ENCODE measurements around the gene ACER2. TPM values are rescaled to one million over a fixed set of nuclear protein-coding genes. Genes with fewer than 3 reads are reported as not detected.

Gene ACER2
- total RNA-seq (1.7 and 1.9 TPM in 2 replicates), polyA plus RNA-seq (0.24 and 1.1 TPM in 2 replicates)

- Histone ChIP-seq H3K27me3 (no peaks in the 10 kb centered on the region), H3K4me3 (peak within 1 kb of the TSS; percentile 61), H3K4me1 (ENCODE audit: low read depth) (no peaks in the 10 kb centered on the region), H3K27ac (no peak within 1 kb of the TSS), H3K36me3 (no peaks in the 10 kb centered on the region), H3K9me3 (ENCODE audit: low read depth) (no peaks in the 10 kb centered on the region)
- TF ChIP-seq, protein P1, sequence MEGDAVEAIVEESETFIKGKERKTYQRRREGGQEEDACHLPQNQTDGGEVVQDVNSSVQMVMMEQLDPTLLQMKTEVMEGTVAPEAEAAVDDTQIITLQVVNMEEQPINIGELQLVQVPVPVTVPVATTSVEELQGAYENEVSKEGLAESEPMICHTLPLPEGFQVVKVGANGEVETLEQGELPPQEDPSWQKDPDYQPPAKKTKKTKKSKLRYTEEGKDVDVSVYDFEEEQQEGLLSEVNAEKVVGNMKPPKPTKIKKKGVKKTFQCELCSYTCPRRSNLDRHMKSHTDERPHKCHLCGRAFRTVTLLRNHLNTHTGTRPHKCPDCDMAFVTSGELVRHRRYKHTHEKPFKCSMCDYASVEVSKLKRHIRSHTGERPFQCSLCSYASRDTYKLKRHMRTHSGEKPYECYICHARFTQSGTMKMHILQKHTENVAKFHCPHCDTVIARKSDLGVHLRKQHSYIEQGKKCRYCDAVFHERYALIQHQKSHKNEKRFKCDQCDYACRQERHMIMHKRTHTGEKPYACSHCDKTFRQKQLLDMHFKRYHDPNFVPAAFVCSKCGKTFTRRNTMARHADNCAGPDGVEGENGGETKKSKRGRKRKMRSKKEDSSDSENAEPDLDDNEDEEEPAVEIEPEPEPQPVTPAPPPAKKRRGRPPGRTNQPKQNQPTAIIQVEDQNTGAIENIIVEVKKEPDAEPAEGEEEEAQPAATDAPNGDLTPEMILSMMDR (IDR thresholded peaks at IDR 0.05; ENCODE audit: low read depth, low read length): peak; percentile 21
- peak; percentile 95 for DNase-seq (ENCODE audit: low read depth in 1 of 2, low spot score in 1 of 2)
Measured at GRCh38 chr9:19408693-19409400, at the start of gene ACER2. Gene ACER2, plus strand, starts transcription at chr9:19409009. Its CDS starts 76 bp downstream, at chr9:19409085.

GRCh38 chr9:19369107-19369506 is 39.7 kb upstream of the ACER2 start:
- H3K4me1 ChIP-seq (ENCODE audit: low read depth): no peaks in the 10 kb centered on the region
- no peak overlapping the region for H3K27ac ChIP-seq
- H3K36me3 ChIP-seq: peaks cover 57% of the 10 kb centered on the region
- no peaks in the 10 kb centered on the region for H3K9me3 ChIP-seq (ENCODE audit: low read depth)
- DNase-seq (ENCODE audit: low read depth in 1 of 2, low spot score in 1 of 2): no peak
- no peaks in the 10 kb centered on the region for H3K27me3 ChIP-seq
- no peak overlapping the region for H3K4me3 ChIP-seq
- TF ChIP-seq, protein P1 (IDR thresholded peaks at IDR 0.05; ENCODE audit: low read depth, low read length): no peak

DNA sequence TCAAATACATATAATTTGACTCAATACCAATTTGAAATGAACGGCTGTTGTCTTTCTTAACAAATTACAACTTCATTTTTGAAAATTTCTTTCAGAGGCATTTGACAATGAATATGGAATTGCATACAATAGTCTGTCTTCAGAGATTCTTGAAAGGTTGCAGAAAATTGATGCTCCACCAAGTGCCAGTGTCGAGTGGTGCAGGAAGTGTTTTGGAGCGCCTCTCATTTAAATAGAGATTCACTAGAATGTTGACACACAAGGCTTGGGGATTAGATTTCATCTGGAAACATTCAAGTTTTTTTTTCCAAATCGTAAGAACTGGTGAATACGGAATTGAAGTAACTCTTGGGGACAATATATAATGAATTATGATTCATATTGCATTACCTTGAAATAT is 36.9 kb upstream of the ACER2 start:
- peaks cover 72% of the 10 kb centered on the region for H3K36me3 ChIP-seq
- H3K4me3 ChIP-seq: no peak overlapping the region
- H3K9me3 ChIP-seq (ENCODE audit: low read depth): no peaks in the 10 kb centered on the region
- H3K4me1 ChIP-seq (ENCODE audit: low read depth): no peaks in the 10 kb centered on the region
- no peaks in the 10 kb centered on the region for H3K27me3 ChIP-seq
- TF ChIP-seq, protein P1 (IDR thresholded peaks at IDR 0.05; ENCODE audit: low read depth, low read length): no peak
- no peak for DNase-seq (ENCODE audit: low read depth in 1 of 2, low spot score in 1 of 2)
- peak overlapping the region; percentile 14 for H3K27ac ChIP-seq

GRCh38 chr9:19372567-19372966 is 36.2 kb upstream of the ACER2 start:
- DNase-seq (ENCODE audit: low read depth in 1 of 2, low spot score in 1 of 2): no peak
- TF ChIP-seq, protein P1 (IDR thresholded peaks at IDR 0.05; ENCODE audit: low read depth, low read length): no peak
- Histone ChIP-seq H3K4me3 (no peak overlapping the region), H3K27ac (peak overlapping the region; percentile 14), H3K36me3 (peaks cover 77% of the 10 kb centered on the region), H3K27me3 (no peaks in the 10 kb centered on the region), H3K4me1 (ENCODE audit: low read depth) (no peaks in the 10 kb centered on the region), H3K9me3 (ENCODE audit: low read depth) (no peaks in the 10 kb centered on the region)

DNA sequence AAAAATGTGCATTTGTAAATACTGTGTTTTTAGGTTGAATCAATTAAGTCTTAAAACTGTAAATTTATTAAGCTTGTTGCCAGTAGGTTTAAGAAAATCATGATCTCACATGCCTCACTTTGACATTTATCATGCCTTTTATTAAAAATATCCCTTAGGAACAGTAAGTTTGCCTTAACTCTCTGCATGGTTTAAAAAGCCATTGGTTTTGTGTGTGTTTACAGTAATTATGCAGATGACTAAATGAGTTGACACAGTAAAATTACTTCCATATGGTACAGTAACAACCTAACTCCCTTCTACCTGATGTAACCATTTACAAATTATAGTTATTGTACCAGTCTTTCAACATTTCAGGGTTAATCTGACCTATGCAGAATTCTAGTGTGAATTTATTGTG is 35.3 kb upstream of the ACER2 start:
- peak overlapping the region; percentile 40 for H3K27ac ChIP-seq
- TF ChIP-seq, protein P1 (IDR thresholded peaks at IDR 0.05; ENCODE audit: low read depth, low read length): no peak

More for the DNA sequence above, 35.3 kb upstream of the ACER2 start:
- Histone ChIP-seq H3K36me3 (peaks cover 81% of the 10 kb centered on the region), H3K4me3 (no peak overlapping the region), H3K4me1 (ENCODE audit: low read depth) (no peaks in the 10 kb centered on the region), H3K9me3 (ENCODE audit: low read depth) (no peaks in the 10 kb centered on the region), H3K27me3 (no peaks in the 10 kb centered on the region)
- DNase-seq (ENCODE audit: low read depth in 1 of 2, low spot score in 1 of 2): no peak

Data from cardiac muscle cell (in vitro differentiated cells and primary cell).